ENCODE measurements around the gene PYGM.

GRCh38 chr11:64715756-64716472 is 43.9 kb downstream of the PYGM start:
- no peak for TF ChIP-seq CTCF (IDR thresholded peaks at IDR 0.05)
- no peak for TF ChIP-seq POLR2A (IDR thresholded peaks at IDR 0.05)
- no peak for TF ChIP-seq EP300 (IDR thresholded peaks at IDR 0.05)
